Measurements from ENCODE around the gene MOB1B.

Gene MOB1B

GRCh38 chr4:70914631-70915030, 12.5 kb downstream of the MOB1B start:
- no peak for DNase-seq (ENCODE audit: low spot score)

GRCh38 chr4:70915036-70915815, 13.1 kb downstream of the MOB1B start:
- no peak for DNase-seq (ENCODE audit: low spot score)

GRCh38 chr4:70915874-70916559, 13.8 kb downstream of the MOB1B start:
- no peak for DNase-seq (ENCODE audit: low spot score)

GRCh38 chr4:70920592-70920991, 18.4 kb downstream of the MOB1B start:
- DNase-seq (ENCODE audit: low spot score): no peak

- no peak for DNase-seq (ENCODE audit: low spot score)
Observed at GRCh38 chr4:70925418-70925817, 23.2 kb downstream of the MOB1B start.

GRCh38 chr4:70925899-70926635, 23.9 kb downstream of the MOB1B start:
- DNase-seq (ENCODE audit: low spot score): no peak

- no peak for DNase-seq (ENCODE audit: low spot score)
Observed at GRCh38 chr4:70927502-70928137, 25.5 kb downstream of the MOB1B start.

GRCh38 chr4:70930530-70931256, 28.5 kb downstream of the MOB1B start:
- no peak for DNase-seq (ENCODE audit: low spot score)

GRCh38 chr4:70931347-70931746, 29.2 kb downstream of the MOB1B start:
- no peak for DNase-seq (ENCODE audit: low spot score)

GRCh38 chr4:70932984-70933383, 30.8 kb downstream of the MOB1B start:
- DNase-seq (ENCODE audit: low spot score): no peak

GRCh38 chr4:70935038-70935695, 33.0 kb downstream of the MOB1B start:
- no peak for DNase-seq (ENCODE audit: low spot score)

- DNase-seq (ENCODE audit: low spot score): no peak
Observed at GRCh38 chr4:70936200-70936787, 34.1 kb downstream of the MOB1B start.

- no peak for DNase-seq (ENCODE audit: low spot score)
Observed at GRCh38 chr4:70938086-70938485, 35.9 kb downstream of the MOB1B start.

- DNase-seq (ENCODE audit: low spot score): no peak
Observed at GRCh38 chr4:70940134-70940533, 38.0 kb downstream of the MOB1B start.

GRCh38 chr4:70943114-70943513, 40.9 kb downstream of the MOB1B start:
- peak; percentile 54 for DNase-seq (ENCODE audit: low spot score)

GRCh38 chr4:70945046-70945445, 42.9 kb downstream of the MOB1B start:
- DNase-seq (ENCODE audit: low spot score): peak; percentile 72

- no peak for DNase-seq (ENCODE audit: low spot score)
Observed at GRCh38 chr4:70945452-70946055, 43.4 kb downstream of the MOB1B start.

GRCh38 chr4:70946939-70947338, 44.8 kb downstream of the MOB1B start:
- peak; percentile 44 for DNase-seq (ENCODE audit: low spot score)

GRCh38 chr4:70948665-70949260, 46.6 kb downstream of the MOB1B start:
- no peak for DNase-seq (ENCODE audit: low spot score)

- no peak for DNase-seq (ENCODE audit: low spot score)
Observed at GRCh38 chr4:70954032-70954431, 51.9 kb downstream of the MOB1B start.

Data from pons (tissue), 1 donor.